GM19455 (cell line): Measurements from ENCODE around the gene C2CD3.

Experiments used
- ATAC-seq: cut with Tn5 transposase; IDR thresholded peaks from one replicate; pipeline ENCODE4 v1.9.1; 2021; ENCODE audit not compliant: unreplicated experiment

The C2CD3 gene

GRCh38 chr11:73965764-73966121 is 205.1 kb downstream of the C2CD3 start:
- no peak for ATAC-seq

GRCh38 chr11:73965076-73965763 is 205.6 kb downstream of the C2CD3 start:
- ATAC-seq: no peak

GRCh38 chr11:73963861-73964260 is 206.9 kb downstream of the C2CD3 start:
- no peak for ATAC-seq
